Colonic mucosa (tissue), 4 donors: ENCODE data around the gene CRLF2. TPM values are rescaled to one million over a fixed set of nuclear protein-coding genes. Genes with fewer than 3 reads are reported as not detected.
"Not testable (repeated sequence)": the region's sequence is repeated elsewhere in the genome, so short reads cannot be mapped to it uniquely, and the experiment has no call there.

Experiments used
- DNase-seq: peaks from one replicate; pipeline ENCODE4 v3.0.0-alpha.2; 2020
- H3K27ac ChIP-seq: fragments of 200-600 bp; one replicate; pipeline ENCODE4 v1.8.0; 2021
- H3K27me3 ChIP-seq: fragments of 200-600 bp; one replicate; pipeline ENCODE4 v1.8.0; 2021
- H3K36me3 ChIP-seq: fragments of 200-600 bp; one replicate; pipeline ENCODE4 v1.8.0; 2021
- H3K4me1 ChIP-seq: fragments of 200-600 bp; one replicate; pipeline ENCODE4 v1.8.0; 2021; ENCODE audit warnings: mild to moderate bottlenecking
- H3K4me3 ChIP-seq: fragments of 200-600 bp; one replicate; pipeline ENCODE4 v1.8.0; 2021
- H3K9ac ChIP-seq, 2 donors: one replicate each; pipeline ENCODE4 v1.7.0; 2013; ENCODE audit warnings: control low read depth in 2 of 2, low read depth in 2 of 2, low read length in 2 of 2
- H3K9me3 ChIP-seq: fragments of 200-600 bp; one replicate; pipeline ENCODE4 v1.8.0; 2021
- CTCF ChIP-seq: fragments of 200-600 bp; IDR thresholded peaks from one replicate; pipeline ENCODE4 v1.8.0; 2022; ENCODE audit warnings: antibody characterized with exemption, mild to moderate bottlenecking
- intact Hi-C: fragments of 100-400 bp; cut with DNase I; formaldehyde crosslinking; loops from one replicate; pipeline ENCODE4 v1.14.1; 2022
- total RNA-seq, 2 donors: library from RNA; stranded (reverse); fragmentation: NEBNext Ultra II Directional in 1 of 2; extraction: Animal tissue kit (Norgen Biotek cat#: 25700) in 1 of 2; gene quantifications; one replicate each; pipeline ENCODE4 v1.2.1, GENCODE V29; 2021
- donor health status: healthy.
- donor health status: DM: no; HTN: no; CAD: no.
- donor health status: DM: no; HTN: no; CAD: no.

Gene CRLF2
- total RNA-seq, 2 donors from 2014 or later, result 0.32 TPM; not detected in 1

DNA sequence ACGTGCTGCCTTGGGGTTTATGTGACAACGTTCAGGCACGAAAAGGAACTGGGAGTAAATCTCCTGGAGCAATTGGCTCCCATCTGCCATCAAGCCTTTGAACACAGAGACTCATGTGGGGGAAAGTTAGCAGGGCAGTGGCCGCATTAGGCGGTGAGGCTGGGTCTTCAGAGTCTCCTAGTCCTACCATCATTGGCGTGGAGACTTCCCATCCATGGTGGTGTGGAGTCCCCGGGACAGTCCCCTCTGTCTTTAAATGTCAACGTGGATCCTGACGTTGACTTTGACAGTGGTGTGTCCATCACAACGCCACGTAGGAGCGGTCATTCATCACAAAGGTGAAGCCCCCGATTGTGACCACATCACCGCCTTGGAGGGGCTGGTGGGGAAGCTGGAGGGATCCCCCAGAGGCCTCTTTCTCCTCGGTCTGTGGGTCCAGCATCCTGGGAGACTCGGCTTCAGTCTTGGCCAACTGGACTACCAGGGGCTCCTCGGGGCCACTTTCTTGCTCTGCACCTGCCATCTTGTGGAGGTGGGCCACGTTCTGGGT lies 21.8 kb downstream of the CRLF2 start:
- no peak overlapping the region for H3K9ac ChIP-seq
- no peaks in the 10 kb centered on the region for H3K27me3 ChIP-seq
- H3K27ac ChIP-seq, result no peak overlapping the region
- H3K4me1 ChIP-seq, result no peaks in the 10 kb centered on the region
- intact Hi-C loops, result no loop called here
- no peaks in the 10 kb centered on the region for H3K36me3 ChIP-seq
- H3K9me3 ChIP-seq, result no peaks in the 10 kb centered on the region
- no peak for TF ChIP-seq CTCF
- H3K4me3 ChIP-seq, result no peak overlapping the region
- no peak for DNase-seq

DNA sequence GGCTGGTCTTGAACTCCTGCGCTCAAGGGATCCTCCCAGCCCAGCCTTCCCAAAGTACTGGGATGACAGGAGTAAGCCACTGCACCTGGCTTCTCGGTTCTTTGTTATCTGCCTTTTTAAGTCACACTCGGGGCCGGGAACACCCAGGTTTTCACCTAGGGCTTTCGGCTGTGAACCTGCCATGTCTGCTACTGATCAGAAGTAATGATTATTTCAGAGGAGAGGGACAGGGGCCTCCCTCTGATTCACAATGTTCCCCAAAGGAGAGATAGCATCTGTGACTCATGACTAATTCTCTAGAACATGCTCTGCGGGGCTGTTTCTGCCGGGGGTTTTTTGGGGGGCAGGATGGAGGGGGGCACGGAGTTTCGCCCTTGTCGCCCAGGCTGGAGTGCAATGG lies 26.9 kb downstream of the CRLF2 start:
- no peak for DNase-seq
- intact Hi-C loops, result no loop called here

GRCh38 chrX:1182211-1182610 lies 30.2 kb downstream of the CRLF2 start:
- Histone ChIP-seq H3K4me3 (no peak overlapping the region), H3K9me3 (no peaks in the 10 kb centered on the region), H3K27me3 (no peaks in the 10 kb centered on the region), H3K4me1 (no peaks in the 10 kb centered on the region), H3K9ac (no peak overlapping the region), H3K36me3 (no peaks in the 10 kb centered on the region), H3K27ac (no peak overlapping the region)
- no peak for DNase-seq
- intact Hi-C loops, result no loop called here
- no peak for TF ChIP-seq CTCF

More for the DNA sequence above, 26.9 kb downstream of the CRLF2 start:
- no peaks in the 10 kb centered on the region for H3K4me1 ChIP-seq
- no peaks in the 10 kb centered on the region for H3K36me3 ChIP-seq
- H3K9me3 ChIP-seq, result no peaks in the 10 kb centered on the region
- no peaks in the 10 kb centered on the region for H3K27me3 ChIP-seq
- H3K9ac ChIP-seq, result no peak overlapping the region
- H3K27ac ChIP-seq, result no peak overlapping the region
- no peak for TF ChIP-seq CTCF
- no peak overlapping the region for H3K4me3 ChIP-seq

GRCh38 chrX:1181661-1182060 lies 30.8 kb downstream of the CRLF2 start:
- H3K36me3 ChIP-seq, intact Hi-C loops, H3K4me3 ChIP-seq, H3K9me3 ChIP-seq, H3K9ac ChIP-seq, H3K27ac ChIP-seq, H3K4me1 ChIP-seq, H3K27me3 ChIP-seq, DNase-seq: not testable (repeated sequence)

DNA sequence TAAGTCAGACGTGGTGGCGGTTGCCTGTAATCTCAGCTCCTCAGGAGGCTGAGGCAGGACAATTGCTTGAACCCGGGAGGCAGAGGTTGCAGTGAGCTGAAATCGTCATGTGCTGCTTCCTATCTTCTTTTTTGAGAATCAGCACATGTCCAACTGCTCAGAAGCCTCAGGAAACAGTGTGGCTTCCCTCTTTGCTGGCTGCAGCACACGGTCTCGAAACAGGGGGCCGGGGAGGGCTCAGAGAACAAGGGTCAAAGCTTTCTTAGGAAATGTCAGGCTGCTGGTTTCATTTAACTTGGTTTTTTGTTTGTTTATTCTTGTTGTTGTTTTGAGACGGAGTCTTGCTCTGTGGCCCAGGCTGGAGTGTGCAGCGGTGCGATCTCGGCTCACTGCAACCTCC lies 31.3 kb downstream of the CRLF2 start:
- no peak for TF ChIP-seq CTCF

DNA sequence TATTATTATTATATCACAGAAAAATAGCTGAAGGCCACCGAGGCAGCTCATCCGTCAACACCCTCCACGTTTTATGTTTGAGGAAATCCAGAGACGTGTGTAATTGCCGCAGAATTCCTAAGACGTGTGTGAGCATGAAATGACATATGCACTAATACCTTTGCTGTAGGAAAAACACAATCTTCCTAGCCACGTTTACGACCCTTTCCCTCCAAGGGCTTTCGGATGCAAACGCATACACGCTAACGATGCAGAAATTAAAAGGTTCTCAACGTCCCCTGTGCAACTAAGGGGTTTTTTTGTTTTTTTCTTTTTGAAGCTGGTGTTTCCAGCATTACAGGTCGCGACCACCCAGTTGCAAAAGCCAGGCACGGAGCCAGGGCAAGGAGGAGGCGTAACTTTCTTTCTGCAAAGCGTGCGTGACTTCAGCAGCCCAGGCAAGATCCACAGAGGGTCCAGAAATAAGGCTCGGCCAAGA lies 33.8 kb downstream of the CRLF2 start:
- no peaks in the 10 kb centered on the region for H3K4me1 ChIP-seq
- H3K9me3 ChIP-seq, result no peaks in the 10 kb centered on the region
- H3K4me3 ChIP-seq, result no peak overlapping the region
- H3K27ac ChIP-seq, result no peak overlapping the region
- no peaks in the 10 kb centered on the region for H3K36me3 ChIP-seq
- intact Hi-C loops, result no loop called here
- TF ChIP-seq CTCF, result no peak
- no peak overlapping the region for H3K9ac ChIP-seq
- no peaks in the 10 kb centered on the region for H3K27me3 ChIP-seq
- DNase-seq, result no peak

More for the DNA sequence above, 31.3 kb downstream of the CRLF2 start:
- Histone ChIP-seq H3K9ac (no peak overlapping the region), H3K4me1 (no peaks in the 10 kb centered on the region), H3K36me3 (no peaks in the 10 kb centered on the region), H3K9me3 (no peaks in the 10 kb centered on the region), H3K4me3 (no peak overlapping the region), H3K27ac (no peak overlapping the region), H3K27me3 (no peaks in the 10 kb centered on the region)
- DNase-seq, result no peak
- intact Hi-C loops, result no loop called here

- H3K4me3 ChIP-seq, intact Hi-C loops, H3K4me1 ChIP-seq, DNase-seq, H3K27ac ChIP-seq, H3K36me3 ChIP-seq, H3K9me3 ChIP-seq, H3K27me3 ChIP-seq, H3K9ac ChIP-seq: not testable (repeated sequence)
These were observed 35.7 kb downstream of the CRLF2 start for GRCh38 chrX:1176531-1177320.

- H3K9me3 ChIP-seq, H3K27me3 ChIP-seq, H3K36me3 ChIP-seq, DNase-seq, H3K4me1 ChIP-seq, H3K27ac ChIP-seq, intact Hi-C loops, H3K4me3 ChIP-seq, H3K9ac ChIP-seq: not testable (repeated sequence)
These were observed 37.6 kb downstream of the CRLF2 start for GRCh38 chrX:1174609-1175545.
